GM19023 (cell line): Measurements from ENCODE around the gene CUEDC2.

ENCODE experiments used
- ATAC-seq: cut with Tn5 transposase; IDR thresholded peaks from one replicate; pipeline ENCODE4 v1.9.1; 2021; ENCODE audit warnings: mild to moderate bottlenecking, moderate library complexity; ENCODE audit not compliant: unreplicated experiment

Gene CUEDC2

GRCh38 chr10:102398172-102399020, 34.0 kb downstream of the CUEDC2 start:
- no peak for ATAC-seq

DNA sequence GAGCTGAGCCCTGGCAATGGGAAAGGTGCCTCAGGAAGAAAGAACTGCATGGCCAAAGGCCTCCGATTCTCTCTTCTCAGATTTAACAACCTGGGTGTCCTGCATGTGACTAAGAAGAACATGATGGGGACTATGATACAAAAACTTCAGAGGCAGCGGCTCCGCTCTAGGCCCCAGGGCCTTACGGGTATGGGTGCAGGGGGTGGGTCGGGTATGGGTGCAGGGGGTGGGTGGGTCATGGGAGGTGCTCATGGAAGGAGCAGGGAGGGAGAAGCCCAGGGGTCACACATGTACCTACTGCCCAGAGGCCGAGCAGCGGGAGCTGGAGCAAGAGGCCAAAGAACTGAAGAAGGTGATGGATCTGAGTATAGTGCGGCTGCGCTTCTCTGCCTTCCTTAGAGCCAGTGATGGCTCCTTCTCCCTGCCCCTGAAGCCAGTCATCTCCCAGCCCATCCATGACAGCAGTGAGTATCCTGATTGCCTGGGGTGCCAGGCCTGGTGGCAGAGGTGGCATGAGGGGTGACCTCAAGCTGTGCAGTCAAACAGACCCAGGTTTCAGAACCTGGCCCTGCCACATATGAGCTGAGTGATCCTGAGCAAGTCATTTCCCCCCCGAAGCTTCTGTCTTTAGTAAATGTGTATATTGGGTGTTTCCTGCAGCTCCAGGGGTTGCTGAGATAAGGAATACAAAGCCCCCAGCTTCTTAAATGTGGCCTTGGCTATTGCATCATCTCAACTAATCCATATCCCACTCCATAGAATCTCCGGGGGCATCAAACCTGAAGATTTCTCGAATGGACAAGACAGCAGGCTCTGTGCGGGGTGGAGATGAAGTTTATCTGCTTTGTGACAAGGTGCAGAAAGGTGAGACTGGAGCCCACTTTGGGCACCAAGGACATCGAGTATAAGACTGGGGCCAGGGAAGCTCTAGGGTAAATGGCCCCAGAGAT, 34.9 kb downstream of the CUEDC2 start:
- no peak for ATAC-seq

- ATAC-seq = no peak
These were observed 35.6 kb downstream of the CUEDC2 start for GRCh38 chr10:102396730-102397151.

DNA sequence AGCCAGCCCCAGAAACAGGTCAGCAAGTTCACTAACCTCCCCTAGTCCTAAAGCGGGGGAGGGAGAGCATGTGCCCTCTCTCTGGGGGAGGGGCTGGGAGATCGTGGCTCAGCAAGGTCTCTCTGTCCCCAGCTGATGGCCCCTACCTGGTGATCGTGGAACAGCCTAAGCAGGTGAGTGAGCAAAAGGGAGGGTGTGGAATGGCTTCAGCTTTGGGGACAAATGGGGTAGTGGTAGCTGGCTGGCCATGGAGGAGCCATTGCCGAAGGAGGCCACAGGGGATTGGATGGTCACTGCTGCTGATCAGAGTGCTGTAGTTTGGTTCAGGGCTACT, 36.1 kb downstream of the CUEDC2 start:
- ATAC-seq = no peak

DNA sequence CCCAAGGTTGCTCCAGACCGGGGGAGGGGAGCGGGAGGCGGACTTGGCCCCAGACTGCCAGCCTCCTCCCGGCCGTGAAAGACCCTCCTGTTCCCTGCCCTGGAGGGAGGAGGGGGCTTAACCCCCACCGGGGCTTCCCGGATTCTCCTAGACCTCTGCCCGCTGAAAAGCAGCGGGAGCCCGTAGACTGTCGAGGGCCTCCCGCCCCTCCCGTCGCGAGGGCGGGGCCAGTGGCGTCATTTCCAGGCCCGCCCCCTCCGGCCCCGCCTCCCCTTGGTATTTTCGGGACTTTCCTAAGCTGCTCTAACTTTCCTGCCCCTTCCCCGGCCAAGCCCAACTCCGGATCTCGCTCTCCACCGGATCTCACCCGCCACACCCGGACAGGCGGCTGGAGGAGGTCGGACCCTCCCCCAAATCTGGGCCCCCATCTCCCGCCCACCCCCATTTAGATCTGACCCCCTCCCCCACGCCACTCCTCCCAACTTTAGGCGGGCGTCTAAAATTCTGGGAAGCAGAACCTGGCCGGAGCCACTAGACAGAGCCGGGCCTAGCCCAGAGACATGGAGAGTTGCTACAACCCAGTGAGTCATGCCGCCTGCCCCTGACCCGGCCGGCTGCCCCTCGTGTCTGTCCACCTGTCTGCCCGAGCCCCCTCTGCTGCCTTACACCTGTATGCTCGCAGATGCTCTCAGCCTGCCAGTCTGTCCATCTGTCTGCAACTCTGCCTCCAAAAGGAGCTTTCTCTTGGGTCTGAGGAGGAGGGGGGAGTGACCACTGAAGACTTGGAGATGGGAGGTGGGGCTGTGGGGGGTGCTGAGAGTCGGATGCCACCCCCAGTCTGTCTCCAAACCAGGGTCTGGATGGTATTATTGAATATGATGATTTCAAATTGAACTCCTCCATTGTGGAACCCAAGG, 36.7 kb downstream of the CUEDC2 start, which contains the start of gene NFKB2:
Gene NFKB2, plus strand, starts transcription at position 306 of the 917 bp plus-strand sequence. Its CDS starts 255 bp downstream, at position 561.
- peak; percentile 34 for ATAC-seq

DNA sequence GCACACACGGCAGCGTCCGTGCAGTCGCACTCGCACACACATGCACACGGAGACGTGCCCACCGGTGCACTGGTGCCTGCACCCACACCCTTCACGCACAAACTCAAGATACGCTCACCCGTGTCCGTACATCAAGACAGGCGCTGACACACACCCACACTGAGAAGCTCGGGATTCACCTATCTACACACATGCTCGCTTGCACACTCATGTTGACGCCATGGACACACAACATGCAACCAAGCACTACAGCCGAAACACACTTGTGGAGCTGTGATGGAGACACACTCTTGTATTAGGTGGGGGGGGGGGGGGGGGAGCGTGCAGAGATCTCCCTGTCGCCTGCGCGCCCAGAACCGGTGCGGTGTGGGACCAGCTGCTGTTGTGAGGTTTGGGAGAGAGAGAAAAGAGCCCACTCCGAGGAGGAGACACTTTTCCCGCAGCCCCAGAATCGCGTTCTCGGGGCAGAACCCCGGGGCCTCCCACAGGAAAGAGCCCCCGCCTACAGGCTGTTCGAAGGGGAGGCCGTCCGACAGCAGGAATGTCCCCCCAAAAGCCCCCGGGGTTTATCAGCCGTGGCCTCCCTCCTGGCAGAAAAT, 37.5 kb downstream of the CUEDC2 start:
- ATAC-seq = peak; percentile 1

- ATAC-seq = peak; percentile 81
These were observed 38.1 kb downstream of the CUEDC2 start for GRCh38 chr10:102394079-102394800.

- no peak for ATAC-seq
These were observed 38.8 kb downstream of the CUEDC2 start for GRCh38 chr10:102393411-102394078.

- ATAC-seq = no peak
These were observed 40.1 kb downstream of the CUEDC2 start for GRCh38 chr10:102392306-102392705.

DNA sequence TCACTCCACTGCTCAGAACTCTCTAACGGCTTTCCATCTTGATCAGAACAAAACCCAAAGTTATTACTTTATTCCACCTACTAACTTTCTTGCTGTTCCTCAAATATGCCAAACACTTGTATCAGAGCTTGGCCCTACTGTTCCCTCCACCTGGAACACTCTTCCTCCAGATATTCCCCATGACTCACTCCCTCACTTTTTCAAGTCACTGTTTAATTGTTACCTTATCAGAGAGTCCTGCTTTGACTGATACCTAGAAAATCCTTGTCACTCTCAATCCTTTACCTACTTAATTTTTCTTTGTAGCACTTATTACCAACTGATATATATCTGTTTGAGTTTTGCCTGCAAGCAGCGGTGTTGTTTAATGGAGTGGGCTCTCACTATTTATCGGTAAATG, 42.5 kb downstream of the CUEDC2 start:
- ATAC-seq = no peak

- no peak for ATAC-seq
These were observed 47.6 kb downstream of the CUEDC2 start for GRCh38 chr10:102384606-102385429.

GRCh38 chr10:102384053-102384452, 48.3 kb downstream of the CUEDC2 start:
- ATAC-seq = no peak

DNA sequence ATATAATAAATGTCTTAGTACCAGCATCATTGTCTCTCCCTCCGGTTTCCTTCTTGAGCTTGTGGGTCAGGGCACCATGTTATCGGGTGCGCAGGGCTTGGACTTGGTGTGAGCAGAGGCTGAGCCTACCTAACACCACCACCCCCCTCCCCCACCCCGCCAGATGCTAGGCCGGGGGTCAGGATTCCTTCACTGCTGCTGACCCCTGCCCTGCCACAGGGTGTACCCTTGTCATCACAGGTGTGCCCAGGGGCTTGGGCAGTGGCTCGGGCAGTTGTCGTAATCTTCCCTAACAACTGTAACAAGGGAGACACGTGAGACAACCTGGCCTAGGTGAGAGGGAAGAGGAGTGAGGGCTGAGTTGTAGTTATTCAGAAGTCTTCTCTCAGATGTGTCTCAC, 49.5 kb downstream of the CUEDC2 start:
- no peak for ATAC-seq

DNA sequence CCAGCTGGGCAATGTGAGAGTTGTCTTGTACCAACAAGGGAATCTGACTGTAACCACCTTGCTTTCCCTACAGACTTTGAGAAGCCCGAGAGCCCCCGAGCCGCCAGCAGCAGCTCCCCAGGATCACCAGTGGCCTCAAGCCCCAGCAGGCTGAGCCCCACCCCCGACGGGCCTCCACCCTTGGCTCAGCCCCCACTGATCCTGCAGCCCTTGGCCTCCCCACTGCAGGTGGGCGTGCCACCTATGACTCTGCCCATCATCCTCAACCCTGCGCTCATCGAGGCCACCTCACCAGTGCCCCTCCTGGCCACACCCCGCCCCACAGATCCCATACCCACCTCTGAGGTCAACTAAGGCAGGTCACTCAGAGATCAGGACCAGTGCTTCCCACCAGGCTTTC, 50.4 kb downstream of the CUEDC2 start:
- no peak for ATAC-seq

- no peak for ATAC-seq
These were observed 53.0 kb downstream of the CUEDC2 start for GRCh38 chr10:102379383-102379782.

- no peak for ATAC-seq
These were observed 55.5 kb downstream of the CUEDC2 start for GRCh38 chr10:102376901-102377300.

DNA sequence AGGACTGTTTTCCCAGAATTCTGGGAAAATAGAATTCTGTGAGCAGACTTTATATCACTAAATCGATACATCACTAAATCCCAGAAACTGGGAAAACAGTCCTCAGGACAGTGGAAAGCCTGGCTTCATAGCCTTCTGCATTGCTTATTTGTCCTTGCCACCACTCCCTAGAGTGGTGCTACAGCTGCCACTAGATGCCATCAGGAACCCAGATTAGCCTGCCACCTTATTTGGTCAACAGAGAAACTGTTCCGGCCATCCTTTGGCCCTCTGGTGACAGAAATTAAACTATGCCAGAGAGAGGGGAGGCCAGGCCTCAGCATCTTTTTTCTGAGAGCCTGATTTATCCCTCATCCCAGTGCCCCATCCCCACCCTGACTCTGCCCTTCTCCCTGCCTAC, 56.5 kb downstream of the CUEDC2 start:
- ATAC-seq = no peak

GRCh38 chr10:102375250-102375649, 57.1 kb downstream of the CUEDC2 start:
- no peak for ATAC-seq
